GM19455 (cell line): Measurements from ENCODE around the gene SMOC2.
"Not testable (repeated sequence)": the region's sequence is repeated elsewhere in the genome, so short reads cannot be mapped to it uniquely, and the experiment has no call there.

Experiments used
- ATAC-seq: cut with Tn5 transposase; IDR thresholded peaks from one replicate; pipeline ENCODE4 v1.9.1; 2021; ENCODE audit not compliant: unreplicated experiment

Gene SMOC2

GRCh38 chr6:168699631-168700295, 258.8 kb downstream of the SMOC2 start:
- ATAC-seq = no peak

GRCh38 chr6:168700880-168701279, 259.9 kb downstream of the SMOC2 start:
- ATAC-seq = no peak

GRCh38 chr6:168703990-168704389, 263.0 kb downstream of the SMOC2 start:
- no peak for ATAC-seq

GRCh38 chr6:168704678-168705077, 263.7 kb downstream of the SMOC2 start:
- no peak for ATAC-seq

GRCh38 chr6:168705271-168705670, 264.3 kb downstream of the SMOC2 start:
- not testable (repeated sequence) for ATAC-seq

- no peak for ATAC-seq
These were observed 265.6 kb downstream of the SMOC2 start for GRCh38 chr6:168706471-168707177.

GRCh38 chr6:168708526-168708925, 267.5 kb downstream of the SMOC2 start:
- ATAC-seq = no peak

GRCh38 chr6:168708984-168709383, 268.0 kb downstream of the SMOC2 start:
- no peak for ATAC-seq

GRCh38 chr6:168709390-168709789, 268.4 kb downstream of the SMOC2 start:
- ATAC-seq = no peak

GRCh38 chr6:168709991-168710390, 269.0 kb downstream of the SMOC2 start:
- no peak for ATAC-seq

- no peak for ATAC-seq
These were observed 270.2 kb downstream of the SMOC2 start for GRCh38 chr6:168711049-168711640.

- no peak for ATAC-seq
These were observed 270.8 kb downstream of the SMOC2 start for GRCh38 chr6:168711666-168712300.

GRCh38 chr6:168712993-168713392, 272.0 kb downstream of the SMOC2 start:
- ATAC-seq = no peak

GRCh38 chr6:168713839-168714238, 272.9 kb downstream of the SMOC2 start:
- ATAC-seq = no peak

GRCh38 chr6:168714547-168715260, 273.7 kb downstream of the SMOC2 start:
- no peak for ATAC-seq

GRCh38 chr6:168715643-168716481, 274.9 kb downstream of the SMOC2 start:
- no peak for ATAC-seq

GRCh38 chr6:168716581-168716980, 275.6 kb downstream of the SMOC2 start:
- no peak for ATAC-seq

GRCh38 chr6:168717491-168717890, 276.5 kb downstream of the SMOC2 start:
- no peak for ATAC-seq
